HG03139 (cell line): ENCODE measurements around the gene BTBD9.
"Not testable (repeated sequence)": the region's sequence is repeated elsewhere in the genome, so short reads cannot be mapped to it uniquely, and the experiment has no call there.

ENCODE experiments used
- ATAC-seq: cut with Tn5 transposase; IDR thresholded peaks from one replicate; pipeline ENCODE4 v1.9.1; 2021; ENCODE audit not compliant: unreplicated experiment

The BTBD9 gene

GRCh38 chr6:38133932-38134703 is 505.6 kb downstream of the BTBD9 start:
- ATAC-seq = no peak

DNA sequence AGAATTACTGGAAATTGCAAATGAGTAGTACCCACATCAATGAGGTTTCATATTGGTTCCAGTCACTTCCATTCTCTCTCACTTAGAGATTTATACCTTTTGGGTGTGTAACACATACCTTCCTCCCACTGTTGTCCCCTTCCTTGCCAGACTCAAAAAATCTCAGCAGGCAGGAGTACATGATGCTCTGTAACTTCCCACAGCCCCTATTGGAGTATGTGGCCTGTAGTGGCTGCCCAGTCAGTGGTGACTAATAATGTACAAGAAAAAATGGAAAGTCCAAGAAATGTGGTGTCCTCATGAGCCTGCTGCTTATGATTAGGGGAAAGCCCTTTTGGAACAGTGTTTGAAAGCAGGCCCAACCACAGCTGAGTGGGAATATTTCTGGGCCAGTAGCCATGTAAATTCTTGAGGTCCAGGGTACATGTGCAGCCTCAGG is 508.2 kb downstream of the BTBD9 start:
- ATAC-seq = no peak

DNA sequence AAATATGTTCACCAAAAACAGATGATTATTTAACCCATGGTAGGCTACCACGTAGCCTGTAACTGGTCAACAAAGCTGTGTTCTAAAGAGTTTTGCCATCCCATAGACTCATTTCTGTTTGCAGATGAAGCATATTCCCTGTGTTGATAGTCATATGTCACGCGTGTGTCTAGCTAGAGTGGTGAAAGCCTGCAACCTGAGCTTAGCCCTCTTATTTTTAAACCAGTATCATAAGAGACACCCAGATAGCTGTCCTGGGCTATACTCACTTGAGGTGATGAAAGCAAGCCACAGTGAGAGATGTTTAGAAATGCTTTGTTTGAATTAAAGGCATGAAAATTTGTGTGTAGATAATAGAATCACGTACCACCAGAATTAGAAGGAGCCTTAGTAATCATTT is 512.4 kb downstream of the BTBD9 start:
- no peak for ATAC-seq

DNA sequence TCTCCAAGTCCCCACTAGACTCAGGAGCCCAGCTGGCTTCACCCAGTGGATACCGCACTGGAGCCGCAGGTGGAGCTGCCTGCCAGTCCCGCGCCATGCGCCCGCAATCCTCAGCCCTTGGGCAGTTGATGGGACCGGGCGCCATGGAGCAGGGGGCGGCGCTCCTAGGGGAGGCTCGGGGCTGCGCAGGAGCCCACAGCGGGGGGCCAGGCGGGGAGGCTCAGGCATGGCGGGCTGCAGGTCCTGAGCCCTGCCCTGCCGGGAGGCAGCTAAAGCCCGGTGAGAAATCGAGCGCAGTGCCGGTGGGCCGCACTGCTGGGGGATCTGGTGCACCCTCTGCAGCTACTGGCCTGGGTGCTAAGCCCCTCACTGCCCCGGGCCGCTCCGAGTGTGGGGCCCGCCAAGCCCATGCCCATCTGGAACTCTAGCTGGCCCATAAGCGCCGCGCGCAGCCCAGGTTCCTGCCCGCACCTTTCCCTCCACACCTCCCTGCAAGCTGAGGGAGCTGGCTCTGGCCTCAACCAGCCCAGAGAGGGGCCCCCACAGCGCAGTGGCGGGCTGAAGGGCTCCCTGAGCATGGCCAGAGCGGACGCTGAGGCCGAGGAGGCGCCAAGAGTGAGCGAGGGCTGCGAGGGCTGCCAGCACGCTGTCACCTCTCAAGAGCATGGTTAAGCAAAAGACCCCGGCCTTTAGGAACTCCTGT is 515.4 kb downstream of the BTBD9 start:
- ATAC-seq = not testable (repeated sequence)

GRCh38 chr6:38119516-38119915 is 520.2 kb downstream of the BTBD9 start:
- ATAC-seq = no peak

GRCh38 chr6:38118791-38119365 is 520.9 kb downstream of the BTBD9 start:
- no peak for ATAC-seq
